Activated T-cell treated with anti-CD3 and anti-CD28 coated beads, Interleukin-2, amount 50 U/mL, for 24 hours (primary cell): ENCODE results near the gene RPS27A.
"Not testable (repeated sequence)": the region's sequence is repeated elsewhere in the genome, so short reads cannot be mapped to it uniquely, and the experiment has no call there.

Experiments used
- DNase-seq: peaks from one replicate; pipeline ENCODE4 v3.0.0-alpha.2; 2020
- H3K27ac Mint-ChIP-seq: 2 replicates; pipeline ENCODE4 v1.8.0; 2020; ENCODE audit warnings: mild to moderate bottlenecking, mixed read lengths
- H3K27me3 Mint-ChIP-seq: 2 replicates; pipeline ENCODE4 v1.8.0; 2020; ENCODE audit warnings: mixed read lengths
- H3K36me3 Mint-ChIP-seq: 2 replicates; pipeline ENCODE4 v1.8.0; 2020; ENCODE audit warnings: low read depth, mixed read lengths
- H3K4me1 Mint-ChIP-seq: 2 replicates; pipeline ENCODE4 v1.8.0; 2020; ENCODE audit warnings: low read depth, mixed read lengths
- H3K4me3 Mint-ChIP-seq: 2 replicates; pipeline ENCODE4 v1.8.0; 2020; ENCODE audit warnings: mild to moderate bottlenecking, moderate library complexity, mixed read lengths
- H3K9me3 Mint-ChIP-seq: 2 replicates; pipeline ENCODE4 v1.8.0; 2020; ENCODE audit warnings: mixed read lengths

The RPS27A gene

GRCh38 chr2:55232084-55232862 lies at the start of gene RPS27A, which contains the start of gene CLHC1:
RPS27A (plus strand) TSS chr2:55232688; CDS start chr2:55232825, 137 bp downstream.
CLHC1 (minus strand) TSS chr2:55232293; CDS start chr2:55222411, 9,882 bp downstream.
- DNase-seq, result peak; percentile 97
- Mint-ChIP-seq H3K27ac (peak within 1 kb of the TSS; percentile 99), H3K9me3 (no peaks in the 10 kb centered on the region), H3K4me3 (peak within 1 kb of the TSS; percentile 97), H3K36me3 (peaks cover 80% of the 10 kb centered on the region), H3K4me1 (peaks cover 53% of the 10 kb centered on the region), H3K27me3 (no peaks in the 10 kb centered on the region)

GRCh38 chr2:55186837-55187236 lies 45.7 kb upstream of the RPS27A start:
- not testable (repeated sequence) for H3K4me1 Mint-ChIP-seq, H3K27me3 Mint-ChIP-seq, H3K9me3 Mint-ChIP-seq, H3K4me3 Mint-ChIP-seq, DNase-seq, H3K27ac Mint-ChIP-seq
- H3K36me3 Mint-ChIP-seq, result peaks cover 18% of the 10 kb centered on the region

GRCh38 chr2:55191888-55192287 lies 40.6 kb upstream of the RPS27A start:
- DNase-seq, result not testable (repeated sequence)

GRCh38 chr2:55196526-55196925 lies 36.0 kb upstream of the RPS27A start:
- Mint-ChIP-seq H3K9me3 (peaks cover 14% of the 10 kb centered on the region), H3K27ac (no peak overlapping the region), H3K4me1 (no peaks in the 10 kb centered on the region), H3K27me3 (no peaks in the 10 kb centered on the region), H3K36me3 (peaks cover 50% of the 10 kb centered on the region), H3K4me3 (no peak overlapping the region)
- DNase-seq, result no peak

More at GRCh38 chr2:55191888-55192287, 40.6 kb upstream of the RPS27A start:
- H3K4me1 Mint-ChIP-seq, H3K4me3 Mint-ChIP-seq, H3K9me3 Mint-ChIP-seq, H3K27me3 Mint-ChIP-seq, H3K27ac Mint-ChIP-seq: not testable (repeated sequence)
- peaks cover 31% of the 10 kb centered on the region for H3K36me3 Mint-ChIP-seq

- Mint-ChIP-seq H3K27me3 (no peaks in the 10 kb centered on the region), H3K9me3 (peaks cover 20% of the 10 kb centered on the region), H3K27ac (no peak overlapping the region), H3K4me3 (no peak overlapping the region), H3K4me1 (no peaks in the 10 kb centered on the region), H3K36me3 (peaks cover 66% of the 10 kb centered on the region)
- DNase-seq, result no peak
These were observed 32.1 kb upstream of the RPS27A start for GRCh38 chr2:55200416-55200815.

- Mint-ChIP-seq H3K27me3 (no peaks in the 10 kb centered on the region), H3K4me3 (no peak overlapping the region), H3K9me3 (peaks cover 16% of the 10 kb centered on the region), H3K36me3 (peaks cover 42% of the 10 kb centered on the region), H3K27ac (no peak overlapping the region), H3K4me1 (no peaks in the 10 kb centered on the region)
- DNase-seq, result no peak
These were observed 28.0 kb upstream of the RPS27A start for GRCh38 chr2:55204536-55204935.

GRCh38 chr2:55204950-55205349 lies 27.5 kb upstream of the RPS27A start:
- H3K36me3 Mint-ChIP-seq, result peaks cover 39% of the 10 kb centered on the region
- H3K27me3 Mint-ChIP-seq, result no peaks in the 10 kb centered on the region
- no peak overlapping the region for H3K27ac Mint-ChIP-seq
- no peaks in the 10 kb centered on the region for H3K4me1 Mint-ChIP-seq
- H3K9me3 Mint-ChIP-seq, result peaks cover 15% of the 10 kb centered on the region
- H3K4me3 Mint-ChIP-seq, result no peak overlapping the region
- DNase-seq, result no peak

- no peak for DNase-seq
- Mint-ChIP-seq H3K4me3 (no peak overlapping the region), H3K36me3 (no peaks in the 10 kb centered on the region), H3K9me3 (no peaks in the 10 kb centered on the region), H3K27me3 (no peaks in the 10 kb centered on the region), H3K27ac (no peak overlapping the region), H3K4me1 (no peaks in the 10 kb centered on the region)
These were observed 18.7 kb upstream of the RPS27A start for GRCh38 chr2:55213822-55214221.

GRCh38 chr2:55223958-55224760 lies 8.3 kb upstream of the RPS27A start:
- Mint-ChIP-seq H3K4me3 (peak overlapping the region; percentile 69), H3K9me3 (no peaks in the 10 kb centered on the region), H3K27me3 (no peaks in the 10 kb centered on the region), H3K27ac (peak overlapping the region; percentile 87), H3K36me3 (peaks cover 19% of the 10 kb centered on the region), H3K4me1 (peaks cover 41% of the 10 kb centered on the region)
- DNase-seq, result no peak

- Mint-ChIP-seq H3K4me3 (no peak overlapping the region), H3K27me3 (no peaks in the 10 kb centered on the region), H3K4me1 (peaks cover 43% of the 10 kb centered on the region), H3K27ac (no peak overlapping the region), H3K9me3 (no peaks in the 10 kb centered on the region), H3K36me3 (peaks cover 22% of the 10 kb centered on the region)
- DNase-seq, result no peak
These were observed 7.7 kb upstream of the RPS27A start for GRCh38 chr2:55224761-55225261.

GRCh38 chr2:55225481-55226020 lies 6.9 kb upstream of the RPS27A start:
- Mint-ChIP-seq H3K4me1 (peaks cover 44% of the 10 kb centered on the region), H3K4me3 (no peak overlapping the region), H3K27me3 (no peaks in the 10 kb centered on the region), H3K27ac (peak overlapping the region; percentile 9), H3K36me3 (peaks cover 24% of the 10 kb centered on the region), H3K9me3 (no peaks in the 10 kb centered on the region)
- no peak for DNase-seq

GRCh38 chr2:55227437-55228225 lies 4.9 kb upstream of the RPS27A start:
- DNase-seq, H3K4me3 Mint-ChIP-seq, H3K9me3 Mint-ChIP-seq, H3K27me3 Mint-ChIP-seq: not testable (repeated sequence)
- Mint-ChIP-seq H3K36me3 (peaks cover 40% of the 10 kb centered on the region), H3K27ac (peak overlapping the region; percentile 48), H3K4me1 (peaks cover 34% of the 10 kb centered on the region)

GRCh38 chr2:55228226-55228563 lies 4.3 kb upstream of the RPS27A start:
- no peak for DNase-seq
- H3K27ac Mint-ChIP-seq, result peak overlapping the region; percentile 48
- no peaks in the 10 kb centered on the region for H3K27me3 Mint-ChIP-seq
- H3K4me1 Mint-ChIP-seq, result peaks cover 32% of the 10 kb centered on the region
- H3K9me3 Mint-ChIP-seq, result no peaks in the 10 kb centered on the region
- H3K4me3 Mint-ChIP-seq, result no peak overlapping the region
- H3K36me3 Mint-ChIP-seq, result peaks cover 46% of the 10 kb centered on the region

GRCh38 chr2:55229221-55229620 lies 3.3 kb upstream of the RPS27A start:
- Mint-ChIP-seq H3K36me3 (peaks cover 56% of the 10 kb centered on the region), H3K27ac (peak overlapping the region; percentile 31), H3K4me1 (peaks cover 37% of the 10 kb centered on the region), H3K9me3 (no peaks in the 10 kb centered on the region), H3K4me3 (no peak overlapping the region), H3K27me3 (no peaks in the 10 kb centered on the region)
- no peak for DNase-seq
